Neural crest cell (in vitro differentiated cells): ENCODE results near the gene ATG14. TPM values are rescaled to one million over a fixed set of nuclear protein-coding genes. Genes with fewer than 3 reads are reported as not detected.

Source experiments
- DNase-seq: peaks from one replicate; pipeline ENCODE4 v3.0.0; 2021; ENCODE audit warnings: low read depth, mixed read lengths, low spot score
- H3K27ac Mint-ChIP-seq: one replicate; pipeline ENCODE4 v1.8.0; 2021; ENCODE audit warnings: mild to moderate bottlenecking, mixed read lengths; ENCODE audit not compliant: unreplicated experiment
- H3K27me3 Mint-ChIP-seq: 2 replicates; pipeline ENCODE4 v1.8.0; 2021; ENCODE audit warnings: low read depth, mild to moderate bottlenecking, mixed read lengths
- H3K36me3 Mint-ChIP-seq: 2 replicates; pipeline ENCODE4 v1.8.0; 2021; ENCODE audit warnings: low read depth, mild to moderate bottlenecking, mixed read lengths
- H3K4me1 Mint-ChIP-seq: 2 replicates; pipeline ENCODE4 v1.8.0; 2021; ENCODE audit warnings: mixed read lengths
- H3K4me3 Mint-ChIP-seq: one replicate; pipeline ENCODE4 v1.8.0; 2021; ENCODE audit warnings: mild to moderate bottlenecking, mixed read lengths
- H3K9me3 Mint-ChIP-seq: 2 replicates; pipeline ENCODE4 v1.8.0; 2021; ENCODE audit warnings: mixed read lengths
- CTCF ChIP-seq: fragments of 200-600 bp; sonication (generic); conservative IDR thresholded peaks from 2 replicates; pipeline ENCODE4 v1.5.0; 2021; ENCODE audit warnings: antibody characterized with exemption, mild to moderate bottlenecking
- total RNA-seq: library from RNA; stranded (reverse); gene quantifications from 2 replicates; pipeline ENCODE4 v1.2.1, GENCODE V29; 2021

The ATG14 gene
- total RNA-seq, 1 donor from 2014 or later = 8.9 TPM

- no peaks in the 10 kb centered on the region for H3K9me3 Mint-ChIP-seq
- peaks cover 4% of the 10 kb centered on the region for H3K36me3 Mint-ChIP-seq
- no peak overlapping the region for H3K27ac Mint-ChIP-seq
- no peak for DNase-seq
- H3K4me3 Mint-ChIP-seq = no peak overlapping the region
- H3K27me3 Mint-ChIP-seq = no peaks in the 10 kb centered on the region
- no peak for TF ChIP-seq CTCF
- H3K4me1 Mint-ChIP-seq = peaks cover 25% of the 10 kb centered on the region
These were observed 84.5 kb downstream of the ATG14 start for GRCh38 chr14:55327179-55327578.

DNA sequence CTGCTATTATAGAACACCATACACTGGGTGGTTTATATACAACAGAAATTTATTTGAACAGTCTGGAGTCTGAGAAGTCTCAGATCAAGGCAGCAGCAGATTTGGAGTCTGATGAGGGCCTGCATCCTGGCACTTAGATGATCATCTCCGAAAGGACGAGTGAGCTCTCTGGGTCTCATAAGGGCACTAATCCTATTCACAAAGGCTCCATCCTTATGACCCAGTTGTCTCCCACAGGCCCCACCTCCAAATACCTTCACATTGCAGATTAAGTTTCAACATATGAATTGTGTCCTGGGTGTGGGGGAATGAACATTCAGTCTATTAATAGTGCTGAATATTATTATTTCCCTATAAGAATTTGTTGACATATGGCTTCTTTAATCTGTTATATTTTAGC, 86.8 kb downstream of the ATG14 start:
- peaks cover 4% of the 10 kb centered on the region for H3K36me3 Mint-ChIP-seq
- no peak for TF ChIP-seq CTCF
- H3K4me3 Mint-ChIP-seq = no peak overlapping the region
- H3K9me3 Mint-ChIP-seq = no peaks in the 10 kb centered on the region
- peaks cover 25% of the 10 kb centered on the region for H3K4me1 Mint-ChIP-seq
- no peaks in the 10 kb centered on the region for H3K27me3 Mint-ChIP-seq
- H3K27ac Mint-ChIP-seq = no peak overlapping the region
- DNase-seq = no peak

GRCh38 chr14:55323910-55324309, 87.7 kb downstream of the ATG14 start:
- peaks cover 4% of the 10 kb centered on the region for H3K36me3 Mint-ChIP-seq
- DNase-seq = no peak
- H3K4me3 Mint-ChIP-seq = no peak overlapping the region
- no peaks in the 10 kb centered on the region for H3K27me3 Mint-ChIP-seq
- peaks cover 25% of the 10 kb centered on the region for H3K4me1 Mint-ChIP-seq
- no peak for TF ChIP-seq CTCF
- H3K27ac Mint-ChIP-seq = no peak overlapping the region
- H3K9me3 Mint-ChIP-seq = no peaks in the 10 kb centered on the region

DNA sequence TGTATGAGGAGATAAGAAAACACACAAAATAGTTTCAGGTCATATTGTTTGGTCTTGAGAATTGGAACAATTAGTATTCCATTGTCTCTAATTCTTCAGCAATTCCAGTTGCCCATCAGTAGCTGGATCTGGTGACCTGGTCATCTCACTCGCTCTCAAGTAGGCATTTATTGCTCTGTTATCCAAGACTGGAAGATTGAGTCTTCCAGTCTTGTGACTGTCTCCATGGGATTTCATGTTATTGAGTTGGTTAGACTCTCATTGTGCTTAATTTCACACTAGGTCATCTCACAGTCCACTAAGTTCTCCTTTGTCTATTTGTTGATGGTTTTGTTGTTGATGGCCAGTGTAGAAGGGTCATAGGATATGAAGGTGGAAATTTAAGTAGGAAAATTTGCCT, 92.9 kb downstream of the ATG14 start:
- Mint-ChIP-seq H3K27ac (no peak overlapping the region), H3K4me3 (no peak overlapping the region), H3K27me3 (no peaks in the 10 kb centered on the region), H3K9me3 (no peaks in the 10 kb centered on the region), H3K4me1 (peaks cover 3% of the 10 kb centered on the region), H3K36me3 (peaks cover 24% of the 10 kb centered on the region)
- DNase-seq = no peak
- no peak for TF ChIP-seq CTCF

DNA sequence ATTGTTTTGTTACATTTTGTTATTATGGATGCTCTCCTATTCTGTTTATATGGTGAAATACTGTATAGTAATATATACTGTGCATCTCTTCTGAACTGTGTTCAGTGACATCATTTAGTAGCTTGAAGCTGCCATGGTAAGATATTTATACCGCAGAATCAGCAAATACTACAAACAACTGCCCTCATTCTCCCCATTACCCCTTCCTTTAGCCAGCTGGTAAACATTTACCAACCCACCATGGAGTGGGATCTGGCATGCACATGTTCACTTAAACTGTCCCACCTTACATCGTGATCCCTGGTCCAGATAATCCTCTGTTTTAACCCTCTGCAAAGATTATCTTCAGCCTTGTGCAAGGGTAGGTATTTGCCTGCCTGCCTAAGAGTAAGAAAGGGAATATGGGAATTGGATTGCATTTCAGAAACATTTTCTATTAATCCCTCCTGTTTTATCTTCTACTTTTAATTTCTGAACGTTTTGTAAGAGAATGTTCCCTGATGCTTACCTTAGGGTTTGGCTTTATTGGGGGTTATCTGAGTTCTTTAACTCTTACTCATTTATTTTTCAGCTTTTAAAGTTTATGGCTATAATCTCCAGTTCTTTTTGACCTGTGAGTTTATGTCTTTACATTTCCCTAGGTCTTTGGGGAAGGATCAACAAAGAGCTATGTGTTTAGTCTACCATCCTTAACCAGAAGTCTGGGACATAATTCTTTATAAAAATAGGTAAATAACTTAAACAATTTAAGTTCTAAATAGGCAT, 93.9 kb downstream of the ATG14 start:
- Mint-ChIP-seq H3K36me3 (peaks cover 30% of the 10 kb centered on the region), H3K27me3 (no peaks in the 10 kb centered on the region), H3K4me3 (no peak overlapping the region), H3K9me3 (peaks cover 7% of the 10 kb centered on the region), H3K4me1 (no peaks in the 10 kb centered on the region), H3K27ac (no peak overlapping the region)
- TF ChIP-seq CTCF = no peak
- no peak for DNase-seq
